ENCODE measurements around the gene KIAA0753. TPM values are rescaled to one million over a fixed set of nuclear protein-coding genes. Genes with fewer than 3 reads are reported as not detected.

Gene KIAA0753
- total and polyA plus RNA-seq, 9 of the 15 experiments (the other 6 are each of a cell fraction or from before 2014, with no cell fraction given): 2.0 to 9.0 (median 6.9) TPM

DNA sequence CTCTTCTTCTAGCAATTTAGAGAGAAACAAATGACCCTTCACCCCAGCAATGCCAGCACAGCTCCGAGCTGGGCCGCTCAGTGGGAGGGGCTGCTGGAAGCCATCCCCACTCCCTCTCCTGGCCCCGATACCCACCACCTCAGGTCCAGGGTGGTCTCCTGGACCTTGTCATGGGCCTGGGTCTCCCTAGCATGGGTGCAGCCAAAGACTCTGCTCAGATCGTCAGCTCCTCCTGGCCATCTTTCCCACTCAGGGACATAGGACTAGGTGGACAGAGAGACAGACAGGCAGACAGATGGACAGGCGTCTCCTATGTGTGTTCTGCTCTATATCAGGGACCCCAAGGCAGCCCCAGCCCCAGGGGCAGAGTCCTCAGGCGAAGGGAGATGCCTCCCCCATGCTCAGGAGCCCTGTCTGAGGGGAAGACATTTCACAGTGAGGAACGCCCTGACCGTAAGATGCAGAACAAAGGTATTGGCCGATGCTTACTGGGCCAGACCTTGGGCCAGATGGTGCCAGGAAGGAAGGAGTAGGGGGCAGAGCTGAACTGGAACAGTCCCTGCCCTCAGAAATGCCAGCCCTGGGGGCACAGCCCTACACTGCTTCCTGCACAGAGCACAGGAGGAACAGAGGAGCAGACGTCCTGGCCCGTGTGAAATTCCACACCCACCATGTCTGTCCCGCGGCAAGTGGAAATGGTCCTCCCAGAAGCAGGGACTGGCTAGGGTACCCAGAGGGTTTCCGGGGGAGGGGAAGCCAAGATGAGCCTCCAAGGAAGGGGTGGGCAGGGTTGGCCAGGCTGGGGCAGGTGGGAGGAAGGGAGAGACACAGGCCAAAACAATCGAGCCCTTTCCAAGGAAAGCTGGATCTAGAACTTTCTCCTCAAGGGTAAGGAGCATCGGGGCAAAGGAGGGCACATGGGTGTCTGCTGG is 97.2 kb downstream of the KIAA0753 start (continued):
- TF ChIP-seq POLR3A (IDR thresholded peaks at IDR 0.05; ENCODE audit: borderline replicate concordance, extremely low read depth, insufficient read depth, insufficient read length) (no peak), ZNF699 (CRISPR knock-in tag; IDR thresholded peaks at IDR 0.05; ENCODE audit: insufficient replicate concordance) (no peak)
- TF ChIP-seq, protein P1, sequence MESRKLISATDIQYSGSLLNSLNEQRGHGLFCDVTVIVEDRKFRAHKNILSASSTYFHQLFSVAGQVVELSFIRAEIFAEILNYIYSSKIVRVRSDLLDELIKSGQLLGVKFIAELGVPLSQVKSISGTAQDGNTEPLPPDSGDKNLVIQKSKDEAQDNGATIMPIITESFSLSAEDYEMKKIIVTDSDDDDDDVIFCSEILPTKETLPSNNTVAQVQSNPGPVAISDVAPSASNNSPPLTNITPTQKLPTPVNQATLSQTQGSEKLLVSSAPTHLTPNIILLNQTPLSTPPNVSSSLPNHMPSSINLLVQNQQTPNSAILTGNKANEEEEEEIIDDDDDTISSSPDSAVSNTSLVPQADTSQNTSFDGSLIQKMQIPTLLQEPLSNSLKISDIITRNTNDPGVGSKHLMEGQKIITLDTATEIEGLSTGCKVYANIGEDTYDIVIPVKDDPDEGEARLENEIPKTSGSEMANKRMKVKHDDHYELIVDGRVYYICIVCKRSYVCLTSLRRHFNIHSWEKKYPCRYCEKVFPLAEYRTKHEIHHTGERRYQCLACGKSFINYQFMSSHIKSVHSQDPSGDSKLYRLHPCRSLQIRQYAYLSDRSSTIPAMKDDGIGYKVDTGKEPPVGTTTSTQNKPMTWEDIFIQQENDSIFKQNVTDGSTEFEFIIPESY (CRISPR knock-in tag; IDR thresholded peaks at IDR 0.05): no peak

DNA sequence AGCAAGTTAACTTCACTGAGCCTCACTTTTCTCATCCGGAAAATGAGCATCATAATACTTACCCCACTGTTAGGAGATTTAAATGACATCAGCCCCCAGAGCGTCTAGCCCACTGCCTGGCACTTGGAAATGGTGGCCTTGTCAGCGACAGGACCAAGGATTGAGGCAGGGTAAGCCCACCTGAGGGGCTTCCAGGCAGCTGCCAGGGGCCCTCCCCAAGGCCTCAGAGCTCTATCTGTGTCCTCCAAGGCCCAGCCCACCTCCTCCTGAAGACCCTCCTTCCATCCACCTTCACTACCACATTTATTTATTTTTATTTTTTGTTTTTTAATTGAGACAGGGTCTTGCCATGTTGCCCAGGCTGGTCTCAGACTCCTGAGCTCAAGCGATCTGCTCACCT is 97.9 kb downstream of the KIAA0753 start:
- H3K79me2 ChIP-seq (ENCODE audit: control insufficient read depth, insufficient read depth, low read length): no peaks in the 10 kb centered on the region
- peaks cover 6 to 43% of the 10 kb centered on the region in 2 experiments; a peak in 4 of 5 replicates for H3K27me3 ChIP-seq (ENCODE audit: control insufficient read depth in 2 of 2, insufficient read depth in 2 of 2, low read length in 2 of 2)
- ChIA-PET CTCF (ENCODE audit: low intra/inter-chr PET ratio) (no interaction called here), POLR2A (no interaction called here)
- no peaks in the 10 kb centered on the region for H3K36me3 ChIP-seq (ENCODE audit: control insufficient read depth, insufficient read depth, low read length)
- ATAC-seq: no peak
- no peaks in the 10 kb centered on the region; the same call in 1 of the 2 replicates for H3K9me3 ChIP-seq (replicated peaks; ENCODE audit: control insufficient read depth, insufficient read depth, low read depth, low read length)
- 4% methylated on average over 3 of the region's 4 CpGs for WGBS (ENCODE audit: insufficient coverage, low coverage, missing lambda C conversion rate)
- no peak for FAIRE-seq
- H4K20me1 ChIP-seq (replicated peaks; ENCODE audit: control insufficient read depth, insufficient read depth, low read length): no peaks in the 10 kb centered on the region
- DNase-seq (ENCODE audit: extremely low read depth in 1 of 4, low spot score in 3 of 4): no peak
- H3K4me3 ChIP-seq: no peak overlapping the region
- no TSS peak for BruUV-seq (replicated peaks)
- TF ChIP-seq JUNB (CRISPR knock-in tag; conservative IDR thresholded peaks at IDR 0.05) (no peak), ZNF79 (CRISPR knock-in tag; IDR thresholded peaks at IDR 0.05; ENCODE audit: low read depth) (no peak), ZNF121 (CRISPR knock-in tag; conservative IDR thresholded peaks at IDR 0.05) (no peak), FOXK1 (CRISPR knock-in tag; IDR thresholded peaks at IDR 0.05; ENCODE audit: borderline replicate concordance) (no peak), KLF1 (tag; IDR thresholded peaks at IDR 0.05) (no peak), LARP7 (IDR thresholded peaks at IDR 0.05) (no peak), GABPB2 (CRISPR knock-in tag; conservative IDR thresholded peaks at IDR 0.05) (no peak)
- TF ChIP-seq, protein P2, sequence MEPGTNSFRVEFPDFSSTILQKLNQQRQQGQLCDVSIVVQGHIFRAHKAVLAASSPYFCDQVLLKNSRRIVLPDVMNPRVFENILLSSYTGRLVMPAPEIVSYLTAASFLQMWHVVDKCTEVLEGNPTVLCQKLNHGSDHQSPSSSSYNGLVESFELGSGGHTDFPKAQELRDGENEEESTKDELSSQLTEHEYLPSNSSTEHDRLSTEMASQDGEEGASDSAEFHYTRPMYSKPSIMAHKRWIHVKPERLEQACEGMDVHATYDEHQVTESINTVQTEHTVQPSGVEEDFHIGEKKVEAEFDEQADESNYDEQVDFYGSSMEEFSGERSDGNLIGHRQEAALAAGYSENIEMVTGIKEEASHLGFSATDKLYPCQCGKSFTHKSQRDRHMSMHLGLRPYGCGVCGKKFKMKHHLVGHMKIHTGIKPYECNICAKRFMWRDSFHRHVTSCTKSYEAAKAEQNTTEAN (CRISPR knock-in tag; IDR thresholded peaks at IDR 0.05): no peak
- H3K27ac ChIP-seq (ENCODE audit: extremely low read depth, low read depth, low read length): no peak overlapping the region
- in situ Hi-C loops (cut with MboI): no loop called here
- H3K9ac ChIP-seq (ENCODE audit: insufficient read depth in 1 of 2, low read depth in 2 of 2, low read length in 2 of 2): no peak overlapping the region
- intact Hi-C loops (cut with micrococcal nuclease): no loop called here
- H3K9me1 ChIP-seq (ENCODE audit: control insufficient read depth, insufficient read depth, low read length): no peaks in the 10 kb centered on the region
- no peaks in the 10 kb centered on the region for H3K4me1 ChIP-seq (replicated peaks in 1 of 2; ENCODE audit: control insufficient read depth in 2 of 2, insufficient read depth in 2 of 2, low read length in 2 of 2)
- no peak overlapping the region for H3K4me2 ChIP-seq (ENCODE audit: insufficient read depth, low read length)
- no peak overlapping the region for H2AFZ ChIP-seq (ENCODE audit: low read depth, low read length)

Measured in K562 (cell line).